Naive thymus-derived CD8-positive, alpha-beta T cell (primary cell): ENCODE data around the gene CACNG7. TPM values are rescaled to one million over a fixed set of nuclear protein-coding genes. Genes with fewer than 3 reads are reported as not detected.

ENCODE experiments used
- ATAC-seq, 2 donors: fragments of 150-1000 bp; cut with Tn5 transposase in 1 of 2; sonication (Bioruptor Pico), chemical (Tn5 transposase) in 1 of 2; 1 replicate in 1 of 2; 2 replicates in 1 of 2; pipeline ENCODE4 v1.10.0; 2021; ENCODE audit warnings: mild to moderate bottlenecking in 2 of 2, moderate library complexity in 2 of 2
- POLR2A ChIA-PET: fragments of 350-600 bp; sonication (Branson Sonifier 250); formaldehyde crosslinking; loops from one replicate; lab custom pipeline; 2021; ENCODE audit warnings: antibody characterized with exemption; lab: Charles Lee
- DNase-seq, 10 donors: peaks; one replicate each; pipeline versions ENCODE4 v3.0.0 to v3.0.0-alpha.2; 2020 to 2022
- H3K27ac Mint-ChIP-seq, 10 donors: one replicate each; pipeline ENCODE4 v1.8.0; 2020 to 2022; ENCODE audit warnings: mild to moderate bottlenecking in 10 of 10, mixed read lengths in 10 of 10, moderate library complexity in 4 of 10, inconsistent platforms in 1 of 10
- H3K27me3 Mint-ChIP-seq, 5 donors: one replicate each; pipeline ENCODE4 v1.8.0; 2021 to 2022; ENCODE audit warnings: mixed read lengths in 5 of 5
- H3K36me3 Mint-ChIP-seq, 3 donors: one replicate each; pipeline ENCODE4 v1.8.0; 2020 to 2022; ENCODE audit warnings: mixed read lengths in 3 of 3, mild to moderate bottlenecking in 2 of 3, inconsistent platforms in 1 of 3
- H3K4me1 Mint-ChIP-seq, 4 donors: one replicate each; pipeline ENCODE4 v1.8.0; 2021 to 2022; ENCODE audit warnings: mixed read lengths in 4 of 4
- H3K4me3 Mint-ChIP-seq, 10 donors: one replicate each; pipeline ENCODE4 v1.8.0; 2020 to 2022; ENCODE audit warnings: mild to moderate bottlenecking in 10 of 10, mixed read lengths in 10 of 10, moderate library complexity in 6 of 10, inconsistent platforms in 1 of 10
- H3K9me3 Mint-ChIP-seq, 9 donors: one replicate each; pipeline ENCODE4 v1.8.0; 2020 to 2022; ENCODE audit warnings: mixed read lengths in 9 of 9, mild to moderate bottlenecking in 3 of 9, inconsistent platforms in 1 of 9, moderate library complexity in 1 of 9
- polyA plus RNA-seq, 3 donors: library from polyadenylated mRNA; unstranded; fragments of 300-500 nt; fragmentation: Illumina TruSeq; gene quantifications; one replicate each; pipeline ENCODE4 v1.2.3, GENCODE V29; 2021
- total RNA-seq, 8 experiments: library from RNA in 2 of 8; stranded (reverse) in 2 of 8; gene quantifications; one replicate each; pipeline ENCODE4 v1.2.3 and lab custom pipeline; 2021 to 2026

The CACNG7 gene
- total and polyA plus RNA-seq, 5 experiments from 2014 or later, result not detected

GRCh38 chr19:53981376-53981951 lies 72.4 kb downstream of the CACNG7 start:
- peak overlapping the region; percentile 6 to 82 (median 64) for H3K4me3 Mint-ChIP-seq

GRCh38 chr19:53982001-53982451 lies 72.9 kb downstream of the CACNG7 start:
- peaks cover 0 to 16% (median 10%) of the 10 kb centered on the region in 9 donors for H3K9me3 Mint-ChIP-seq
- peak overlapping the region in 1 of 10 donors; percentile 49 for H3K4me3 Mint-ChIP-seq

More at GRCh38 chr19:53981376-53981951, 72.4 kb downstream of the CACNG7 start:
- Mint-ChIP-seq H3K36me3 (peaks cover 0 to 19% (median 17%) of the 10 kb centered on the region in 3 donors), H3K4me1 (peaks cover 23 to 40% (median 31%) of the 10 kb centered on the region in 4 donors), H3K27ac (no peak overlapping the region), H3K9me3 (peaks cover 0 to 16% (median 10%) of the 10 kb centered on the region in 9 donors), H3K27me3 (peaks cover 23 to 52% (median 42%) of the 10 kb centered on the region in 5 donors)
- ATAC-seq (no peak), DNase-seq (no peak)
- POLR2A ChIA-PET, result no interaction called here

GRCh38 chr19:53982611-53983010 lies 73.5 kb downstream of the CACNG7 start:
- DNase-seq (peak in 4 of 10 donors; percentile 8 to 42 (median 17)), ATAC-seq (peak; percentile 38 to 42)
- peaks cover 0 to 19% (median 17%) of the 10 kb centered on the region in 3 donors for H3K36me3 Mint-ChIP-seq
- H3K4me3 Mint-ChIP-seq, result no peak overlapping the region
- peaks cover 0 to 16% (median 10%) of the 10 kb centered on the region in 9 donors for H3K9me3 Mint-ChIP-seq
- POLR2A ChIA-PET, result no interaction called here
- no peak overlapping the region for H3K27ac Mint-ChIP-seq
- H3K27me3 Mint-ChIP-seq, result peaks cover 19 to 41% (median 33%) of the 10 kb centered on the region in 5 donors
- peaks cover 20 to 35% (median 28%) of the 10 kb centered on the region in 4 donors for H3K4me1 Mint-ChIP-seq

More at GRCh38 chr19:53982001-53982451, 72.9 kb downstream of the CACNG7 start:
- Mint-ChIP-seq H3K27me3 (peaks cover 23 to 46% (median 37%) of the 10 kb centered on the region in 5 donors), H3K36me3 (peaks cover 0 to 19% (median 17%) of the 10 kb centered on the region in 3 donors), H3K27ac (no peak overlapping the region), H3K4me1 (peaks cover 23 to 40% (median 31%) of the 10 kb centered on the region in 4 donors)
- DNase-seq, result no peak
- ATAC-seq, result no peak
- POLR2A ChIA-PET, result no interaction called here

- H3K4me1 Mint-ChIP-seq, result peaks cover 20 to 30% (median 22%) of the 10 kb centered on the region in 4 donors
- peaks cover 0 to 16% (median 9%) of the 10 kb centered on the region in 9 donors for H3K9me3 Mint-ChIP-seq
- no peak overlapping the region for H3K4me3 Mint-ChIP-seq
- peaks cover 17 to 31% (median 29%) of the 10 kb centered on the region in 5 donors for H3K27me3 Mint-ChIP-seq
- DNase-seq (no peak), ATAC-seq (no peak)
- POLR2A ChIA-PET, result no interaction called here
- peaks cover 0 to 19% (median 17%) of the 10 kb centered on the region in 3 donors for H3K36me3 Mint-ChIP-seq
- no peak overlapping the region for H3K27ac Mint-ChIP-seq
These were observed 74.6 kb downstream of the CACNG7 start for GRCh38 chr19:53983457-53984289.

DNA sequence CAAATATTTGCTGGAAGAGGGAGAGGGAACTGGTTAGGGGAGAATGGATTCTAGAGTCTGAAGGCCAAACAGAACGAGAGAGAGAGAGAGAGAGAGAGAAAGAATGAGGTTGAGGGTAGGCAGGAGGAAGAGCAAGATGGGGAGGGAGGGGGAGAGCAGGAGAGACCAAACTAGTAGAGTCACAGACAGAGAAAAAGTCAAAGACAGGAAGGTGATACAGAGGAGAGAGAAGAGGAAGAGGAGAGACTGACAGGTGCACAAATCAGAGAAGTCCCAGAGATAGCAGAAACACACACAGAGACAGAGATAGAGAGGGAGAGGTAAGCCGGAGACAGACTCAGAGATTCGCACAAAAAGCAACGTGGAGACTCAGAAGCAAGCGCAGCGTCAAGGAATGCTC lies 76.8 kb downstream of the CACNG7 start:
- Mint-ChIP-seq H3K27me3 (peaks cover 6 to 21% (median 12%) of the 10 kb centered on the region in 5 donors), H3K4me1 (peaks cover 2 to 8% (median 6%) of the 10 kb centered on the region in 4 donors), H3K9me3 (peaks cover 0 to 7% (median 3%) of the 10 kb centered on the region in 9 donors), H3K27ac (no peak overlapping the region), H3K36me3 (peaks cover 0 to 3% (median 2%) of the 10 kb centered on the region in 3 donors), H3K4me3 (no peak overlapping the region)
- POLR2A ChIA-PET, result interaction anchor here (0.7 kb wide), 1 partner anchor 43 kb away, joined by 3 read pairs; no protein-coding TSS in a partner anchor
- no peak for DNase-seq
- no peak for ATAC-seq

DNA sequence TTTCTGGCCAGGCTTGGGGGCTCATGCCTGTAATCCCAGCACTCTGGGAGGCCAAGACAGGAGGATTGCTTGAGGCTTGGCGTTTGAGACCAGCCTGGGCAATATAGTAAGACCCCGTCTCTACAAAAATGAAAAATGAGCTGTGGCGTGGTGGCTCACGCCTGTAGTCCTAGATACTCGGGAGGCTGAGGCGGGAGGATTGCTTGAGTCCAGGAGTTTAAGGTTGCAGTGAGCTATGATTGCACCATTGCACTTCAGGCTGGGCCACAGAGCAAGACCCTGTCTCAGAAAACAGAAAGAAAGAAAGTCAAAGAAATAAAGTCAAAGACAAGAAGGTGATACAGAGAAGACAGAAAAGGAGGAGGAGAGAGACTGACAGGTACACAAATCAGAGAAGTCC lies 79.9 kb downstream of the CACNG7 start:
- Mint-ChIP-seq H3K27ac (peak overlapping the region in 2 of 10 donors; percentile 19 to 21), H3K9me3 (peaks cover 0 to 3% (median 0%) of the 10 kb centered on the region in 9 donors), H3K27me3 (peaks cover 9 to 32% (median 20%) of the 10 kb centered on the region in 5 donors), H3K36me3 (peaks cover 0 to 4% (median 0%) of the 10 kb centered on the region in 3 donors), H3K4me3 (peak overlapping the region in 1 of 10 donors; percentile 4), H3K4me1 (peaks cover 4 to 9% (median 6%) of the 10 kb centered on the region in 4 donors)
- ATAC-seq (no peak), DNase-seq (no peak)
- POLR2A ChIA-PET, result no interaction called here

DNA sequence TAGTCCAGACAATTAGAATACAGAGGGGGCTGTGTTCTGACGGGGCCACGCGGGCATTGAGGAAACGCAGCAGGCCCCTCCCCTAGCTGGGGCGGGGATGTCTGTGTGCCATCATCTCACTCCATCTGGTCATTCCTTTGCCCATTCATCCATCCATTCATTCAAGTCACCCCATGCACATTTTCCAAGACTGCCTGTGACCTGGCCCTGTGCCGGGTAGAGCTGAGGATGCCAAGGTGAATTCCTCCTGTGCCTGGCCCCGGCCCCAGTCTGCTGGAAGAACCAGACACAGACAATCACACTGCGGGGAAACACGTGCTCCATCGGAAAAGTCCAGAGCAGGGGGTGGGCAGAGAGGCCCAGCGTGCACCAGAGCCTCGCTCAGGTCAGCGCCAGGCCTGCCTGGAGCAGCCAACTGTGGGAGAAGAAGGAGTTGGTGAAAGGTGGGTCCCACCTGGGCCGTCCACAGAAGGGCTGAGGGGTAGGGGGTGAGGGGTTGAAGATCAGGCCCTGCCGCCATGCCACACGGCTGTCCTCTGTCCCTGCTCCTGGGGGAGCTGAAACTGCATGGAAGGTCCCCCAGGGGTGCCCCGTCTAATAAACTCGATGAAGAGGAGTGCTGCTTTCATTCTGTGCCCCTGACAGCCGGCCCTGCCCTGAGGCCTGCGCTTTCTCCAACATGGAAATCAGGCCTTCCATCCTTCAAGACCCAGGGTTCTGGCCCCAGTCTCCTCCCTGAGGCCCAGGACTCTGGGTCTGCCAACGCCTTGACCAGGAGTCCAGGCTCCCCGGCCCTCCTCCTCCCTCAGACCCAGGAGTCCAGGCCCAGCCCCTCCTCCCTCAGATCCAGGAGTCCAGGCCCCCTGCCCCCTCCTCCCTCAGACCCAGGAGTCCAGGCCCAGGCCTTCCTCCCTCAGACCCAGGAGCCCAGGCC lies 80.8 kb downstream of the CACNG7 start:
- Mint-ChIP-seq H3K4me3 (peak overlapping the region in 1 of 10 donors; percentile 54), H3K27me3 (peaks cover 13 to 40% (median 29%) of the 10 kb centered on the region in 5 donors), H3K9me3 (peaks cover 0 to 3% (median 0%) of the 10 kb centered on the region in 9 donors), H3K36me3 (peaks cover 0 to 4% (median 0%) of the 10 kb centered on the region in 3 donors), H3K4me1 (peaks cover 4 to 9% (median 6%) of the 10 kb centered on the region in 4 donors), H3K27ac (no peak overlapping the region)
- POLR2A ChIA-PET, result no interaction called here
- DNase-seq (no peak), ATAC-seq (no peak)

DNA sequence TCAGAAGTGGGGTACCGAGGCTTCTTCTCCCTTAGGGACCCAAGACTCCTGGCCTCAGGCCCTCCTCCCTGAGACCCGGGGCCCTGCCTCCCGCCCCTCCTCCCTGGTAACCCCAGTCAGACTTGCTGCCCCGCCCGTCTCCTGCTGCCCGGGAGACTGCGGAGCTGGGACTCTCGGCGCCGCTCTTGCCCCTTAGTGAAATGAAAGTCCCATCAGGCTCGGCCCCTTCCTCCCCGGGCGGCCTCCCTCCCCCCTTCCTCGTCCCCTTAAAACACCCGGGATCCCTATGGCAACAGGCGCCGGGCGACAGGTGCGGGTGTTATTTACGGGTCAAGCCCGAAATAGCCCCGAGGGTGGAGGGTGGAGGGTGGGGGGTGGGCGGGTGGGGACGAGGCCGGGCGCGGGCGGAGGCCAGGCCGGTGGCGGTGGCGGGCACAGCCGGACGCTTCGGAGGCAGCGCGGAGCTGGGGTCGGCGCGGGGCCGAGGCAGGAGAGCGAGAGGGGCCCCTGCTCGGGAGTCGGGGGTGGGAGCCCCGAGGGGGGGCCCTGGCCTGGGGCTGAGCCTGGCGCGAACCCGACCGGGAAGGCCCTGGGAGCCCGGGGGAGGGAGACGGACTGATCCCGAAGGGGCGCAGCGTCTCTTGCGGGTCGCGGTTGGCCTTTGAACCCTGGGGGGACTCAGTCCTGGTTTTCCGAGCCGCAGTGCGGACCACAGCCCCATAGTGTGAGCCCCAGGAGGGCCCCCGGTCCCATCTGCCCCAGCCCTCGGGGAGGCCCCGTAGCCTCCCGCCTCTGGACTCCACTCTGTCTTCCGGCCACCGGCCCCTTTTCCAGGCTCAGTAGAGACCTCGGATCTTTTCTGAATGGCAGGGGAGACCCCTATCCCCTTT lies 82.4 kb downstream of the CACNG7 start, which contains the start of gene CACNG6:
Gene CACNG6 (plus strand): TSS at position 414 of the 890 bp plus-strand sequence. CDS start 1,241 bp downstream, outside the sequence.
- no peak for ATAC-seq
- H3K4me3 Mint-ChIP-seq, result peak within 1 kb of the TSS in 8 of 10 donors; percentile 6 to 77 (median 50)

DNA sequence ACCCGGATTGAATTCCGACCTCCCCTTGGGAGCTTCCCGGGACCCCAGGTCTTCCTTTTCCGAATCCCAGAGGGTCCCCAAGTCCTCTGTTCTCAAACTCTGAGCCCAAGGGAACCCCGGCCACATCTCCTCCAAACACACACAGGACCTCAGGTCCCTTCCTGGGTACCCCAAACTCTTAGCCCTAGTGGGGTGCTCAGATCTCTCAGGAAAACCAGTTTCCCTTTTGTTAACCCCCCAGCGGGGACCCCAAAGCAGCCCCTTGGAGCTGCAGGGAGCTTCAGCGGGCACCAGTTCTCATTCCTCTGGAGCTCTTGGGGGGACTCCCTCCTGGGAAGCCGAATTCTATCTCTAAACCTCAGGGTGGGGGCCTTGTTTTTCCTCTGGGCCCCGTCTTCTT lies 83.1 kb downstream of the CACNG7 start:
- H3K27me3 Mint-ChIP-seq, result peaks cover 21 to 52% (median 46%) of the 10 kb centered on the region in 5 donors
- H3K27ac Mint-ChIP-seq, result peak overlapping the region in 1 of 10 donors; percentile 27
- H3K4me1 Mint-ChIP-seq, result peaks cover 4 to 9% (median 6%) of the 10 kb centered on the region in 4 donors
- no peak for ATAC-seq
- no peak for DNase-seq
- POLR2A ChIA-PET, result no interaction called here
- H3K4me3 Mint-ChIP-seq, result peak overlapping the region in 8 of 10 donors; percentile 6 to 77 (median 50)
- H3K9me3 Mint-ChIP-seq, result peaks cover 0 to 3% (median 0%) of the 10 kb centered on the region in 9 donors
- peaks cover 0 to 4% (median 0%) of the 10 kb centered on the region in 3 donors for H3K36me3 Mint-ChIP-seq

More for the DNA sequence above, 82.4 kb downstream of the CACNG7 start, which contains the start of gene CACNG6:
- Mint-ChIP-seq H3K4me1 (peaks cover 4 to 9% (median 6%) of the 10 kb centered on the region in 4 donors), H3K27ac (peak within 1 kb of the TSS in 1 of 10 donors; percentile 27), H3K36me3 (peaks cover 0 to 4% (median 0%) of the 10 kb centered on the region in 3 donors), H3K27me3 (peaks cover 20 to 51% (median 45%) of the 10 kb centered on the region in 5 donors), H3K9me3 (peaks cover 0 to 3% (median 0%) of the 10 kb centered on the region in 9 donors)
- DNase-seq, result no peak
- POLR2A ChIA-PET, result no interaction called here

DNA sequence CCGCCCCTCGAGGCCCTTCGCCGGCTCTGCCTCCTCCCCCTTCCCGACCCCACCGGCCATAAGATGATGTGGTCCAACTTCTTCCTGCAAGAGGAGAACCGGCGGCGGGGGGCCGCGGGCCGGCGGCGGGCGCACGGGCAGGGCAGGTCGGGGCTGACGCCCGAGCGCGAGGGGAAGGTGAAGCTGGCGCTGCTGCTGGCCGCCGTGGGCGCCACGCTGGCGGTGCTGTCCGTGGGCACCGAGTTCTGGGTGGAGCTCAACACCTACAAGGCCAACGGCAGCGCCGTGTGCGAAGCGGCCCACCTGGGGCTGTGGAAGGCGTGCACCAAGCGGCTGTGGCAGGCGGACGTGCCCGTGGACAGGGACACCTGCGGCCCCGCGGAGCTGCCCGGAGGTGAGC lies 83.7 kb downstream of the CACNG7 start:
- Mint-ChIP-seq H3K27ac (no peak overlapping the region), H3K9me3 (peaks cover 0 to 3% (median 0%) of the 10 kb centered on the region in 9 donors), H3K4me3 (peak overlapping the region in 1 of 10 donors; percentile 52), H3K4me1 (peaks cover 4 to 9% (median 6%) of the 10 kb centered on the region in 4 donors), H3K36me3 (peaks cover 0 to 4% (median 0%) of the 10 kb centered on the region in 3 donors), H3K27me3 (peaks cover 26 to 57% (median 52%) of the 10 kb centered on the region in 5 donors)
- POLR2A ChIA-PET, result no interaction called here
- DNase-seq, result no peak
- ATAC-seq, result no peak
